ENCODE measurements around the gene BCORL1.

BCORL1 gene

DNA sequence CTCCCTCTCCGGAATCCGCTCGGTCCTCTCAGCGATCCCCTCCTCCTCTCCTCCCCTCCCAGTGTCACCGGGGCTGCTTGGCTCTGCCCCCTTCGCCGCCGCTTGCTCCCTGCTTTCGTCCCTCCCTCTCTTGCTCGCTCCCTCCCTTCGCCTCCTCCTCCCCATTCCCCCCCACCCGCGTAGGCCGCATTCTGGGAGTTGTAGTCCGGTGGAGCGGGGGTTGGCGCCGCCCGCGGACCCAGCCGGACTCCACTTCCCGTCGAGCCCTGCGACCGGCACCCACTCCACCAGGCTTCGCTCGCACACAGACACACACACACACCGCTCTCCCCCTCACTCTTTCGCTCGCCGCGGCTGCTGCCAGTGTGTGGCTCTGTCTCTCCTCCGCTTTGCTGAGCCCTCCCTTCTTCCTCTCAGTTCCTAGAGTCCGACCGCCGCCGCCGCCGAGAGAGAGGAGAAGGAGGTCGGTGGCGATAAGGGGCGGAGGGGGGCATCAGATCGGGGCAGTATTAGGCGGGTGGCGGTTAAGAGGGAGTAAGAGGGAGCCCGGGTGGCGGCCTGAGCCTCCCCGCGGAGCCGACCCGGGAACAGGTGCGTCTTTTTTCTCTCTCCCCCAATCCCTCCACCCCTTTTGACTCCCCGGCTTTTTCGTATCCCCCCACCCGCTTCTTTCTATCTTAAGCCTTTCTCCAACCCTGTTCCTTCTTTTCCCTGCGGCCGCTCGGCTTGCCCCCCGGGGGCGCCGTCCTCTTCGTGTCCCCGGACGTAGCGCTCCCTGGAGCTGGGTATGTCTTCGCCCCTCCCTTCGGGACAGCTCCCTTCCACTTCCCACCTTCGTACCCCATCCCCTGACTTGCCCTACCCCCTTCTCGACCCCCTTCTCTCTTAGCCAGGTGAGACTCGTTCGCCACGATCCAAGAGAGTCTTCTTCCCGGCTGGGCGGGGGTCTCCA lies at the start of gene BCORL1:
Gene BCORL1, plus strand, starts transcription at position 336 of the 952 bp plus-strand sequence. CDS start 22,597 bp downstream, outside the sequence.
- FAIRE-seq = no peak

- no peak for FAIRE-seq
Observed at GRCh38 chrX:129932821-129933321, 49.6 kb upstream of the BCORL1 start.

DNA sequence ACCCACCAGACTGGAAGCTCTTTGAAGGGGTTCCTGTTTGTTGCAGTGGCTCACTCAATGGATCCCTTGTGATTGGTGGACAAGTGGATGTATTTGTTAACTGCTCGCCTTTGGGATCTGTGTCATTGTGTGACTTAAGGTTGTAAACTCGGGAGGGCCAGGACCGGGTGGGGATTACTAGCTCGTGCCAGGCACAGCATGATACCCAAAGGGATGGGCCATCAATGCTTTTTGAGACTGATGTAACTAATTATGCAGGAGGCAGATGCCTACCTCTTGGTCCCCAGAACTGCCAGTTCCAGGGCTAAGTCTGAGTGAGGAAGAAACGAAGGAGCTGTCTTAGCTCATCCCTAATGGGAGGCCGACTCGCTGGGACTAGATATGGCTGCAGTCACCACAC lies 48.7 kb upstream of the BCORL1 start:
- FAIRE-seq = no peak

- FAIRE-seq = no peak
Observed at GRCh38 chrX:129934461-129934860, 48.0 kb upstream of the BCORL1 start.

DNA sequence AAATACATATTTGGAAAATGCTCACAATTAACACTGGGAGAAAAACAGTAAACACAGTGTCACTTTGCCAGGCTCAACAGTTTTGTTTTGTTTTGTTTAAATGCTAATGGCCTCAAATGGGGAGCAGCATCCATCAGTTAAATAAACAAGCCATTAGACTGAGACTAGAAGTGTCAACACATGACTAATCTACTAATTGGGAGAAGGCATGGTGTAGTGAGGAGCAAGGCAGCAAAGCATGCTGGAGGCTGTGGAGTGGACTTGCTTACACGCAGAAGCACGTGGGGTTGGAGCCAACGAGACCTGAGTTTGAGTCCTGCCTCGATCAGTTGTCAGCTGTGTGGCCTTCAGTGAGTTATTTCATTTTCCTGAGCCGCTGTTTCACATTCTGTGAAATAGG lies 47.5 kb upstream of the BCORL1 start:
- no peak for FAIRE-seq

DNA sequence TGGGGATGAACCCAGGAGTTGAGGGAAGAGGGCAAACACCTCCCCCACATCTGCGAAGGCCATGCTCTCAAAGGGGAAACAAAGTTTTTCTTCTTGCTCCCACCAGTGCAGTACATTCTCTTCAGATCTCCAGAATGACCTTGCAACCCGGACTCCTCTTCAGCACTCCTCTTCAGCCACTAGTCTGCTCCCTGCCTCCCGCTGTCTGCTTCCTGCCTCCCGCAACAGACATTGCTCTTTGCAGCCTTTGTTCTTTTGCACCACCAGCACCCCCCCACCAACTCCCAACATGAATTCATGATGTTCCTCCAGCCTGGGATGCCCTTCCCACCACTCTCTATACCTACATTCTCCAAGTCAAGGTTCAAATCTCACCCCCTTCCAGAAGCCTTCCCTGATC lies 44.4 kb upstream of the BCORL1 start:
- FAIRE-seq = no peak

DNA sequence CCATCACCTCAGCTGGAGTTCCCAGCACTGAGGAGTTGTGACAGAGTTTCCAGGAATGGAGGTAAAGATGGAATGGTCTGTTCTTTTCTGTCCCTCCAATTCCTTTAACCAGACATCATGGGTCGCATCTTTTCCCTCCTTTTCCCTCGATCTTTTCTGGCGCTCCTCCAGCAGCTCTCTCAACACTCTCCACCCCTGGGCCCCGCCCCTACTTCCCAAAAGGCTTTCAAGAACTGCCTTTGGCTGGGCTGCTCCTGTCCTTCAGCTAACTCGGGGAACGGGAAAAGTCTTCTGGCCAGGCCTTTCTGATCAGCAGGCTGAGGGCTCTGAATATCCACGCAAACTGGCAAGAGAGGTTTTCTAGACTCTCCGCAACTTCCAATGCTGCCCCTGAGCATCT lies 42.4 kb upstream of the BCORL1 start:
- no peak for FAIRE-seq

GRCh38 chrX:129940721-129941120 lies 41.7 kb upstream of the BCORL1 start:
- no peak for FAIRE-seq

GRCh38 chrX:129945131-129945530 lies 37.3 kb upstream of the BCORL1 start:
- FAIRE-seq = no peak

DNA sequence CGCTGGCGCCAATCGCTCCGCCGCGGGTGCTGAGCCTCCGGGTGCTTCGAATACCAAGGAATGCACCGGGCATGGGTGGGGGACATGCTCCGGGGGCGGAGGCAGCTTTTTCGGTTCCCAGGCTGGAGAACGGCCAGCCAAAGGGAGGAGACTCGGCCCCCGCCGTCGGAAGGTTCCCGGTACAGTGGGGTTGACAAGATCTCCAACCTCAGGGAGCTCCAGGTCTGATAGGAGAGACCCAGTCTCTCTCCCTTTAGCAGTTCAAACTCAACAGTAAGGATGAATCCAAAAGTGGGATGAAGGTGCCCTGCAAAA lies 29.1 kb upstream of the BCORL1 start:
- no peak for FAIRE-seq

- FAIRE-seq = no peak
Observed at GRCh38 chrX:129953881-129954280, 28.6 kb upstream of the BCORL1 start.

- no peak for FAIRE-seq
Observed at GRCh38 chrX:129954804-129955203, 27.6 kb upstream of the BCORL1 start.

DNA sequence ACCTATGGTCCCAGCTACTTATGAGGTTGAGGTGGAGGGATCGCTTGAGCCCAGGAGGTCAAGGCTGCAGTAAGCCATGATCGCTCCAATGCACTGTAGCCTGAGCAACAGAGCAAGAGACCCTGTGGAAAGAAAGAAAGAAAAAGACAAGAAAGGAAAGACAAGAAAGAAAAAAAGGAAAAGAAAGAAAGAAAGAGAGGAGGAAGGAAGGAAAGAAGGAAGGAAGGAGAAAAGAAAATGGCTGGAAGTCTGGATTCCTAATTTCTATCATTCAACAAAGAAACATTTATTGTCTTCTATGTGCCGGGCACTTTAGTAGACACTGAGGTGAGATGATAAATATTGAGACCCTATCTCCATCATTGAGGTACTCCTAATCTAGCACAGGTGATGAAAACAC lies 26.8 kb upstream of the BCORL1 start:
- no peak for FAIRE-seq

GRCh38 chrX:129956145-129956544 lies 26.3 kb upstream of the BCORL1 start:
- no peak for FAIRE-seq

DNA sequence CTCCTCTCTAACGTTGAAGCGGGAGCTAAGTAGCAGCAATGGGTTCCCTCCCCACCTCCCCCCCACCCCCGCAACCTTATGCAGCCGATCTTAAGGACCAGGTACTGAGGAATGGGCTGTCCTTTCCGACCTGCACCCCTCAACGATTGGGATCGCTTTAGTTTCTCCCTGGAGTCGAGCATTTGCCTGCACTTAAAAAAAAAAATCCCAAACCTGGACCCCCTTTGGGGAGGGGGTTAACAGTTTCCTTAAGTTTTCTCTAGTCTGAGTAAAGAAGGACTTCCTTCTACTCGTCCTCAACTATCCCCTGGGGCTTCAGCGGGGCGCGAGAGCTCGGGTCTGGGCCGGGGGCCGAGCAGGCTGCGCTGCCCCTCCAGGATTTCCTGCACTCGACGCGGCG lies 25.7 kb upstream of the BCORL1 start:
- FAIRE-seq = no peak

DNA sequence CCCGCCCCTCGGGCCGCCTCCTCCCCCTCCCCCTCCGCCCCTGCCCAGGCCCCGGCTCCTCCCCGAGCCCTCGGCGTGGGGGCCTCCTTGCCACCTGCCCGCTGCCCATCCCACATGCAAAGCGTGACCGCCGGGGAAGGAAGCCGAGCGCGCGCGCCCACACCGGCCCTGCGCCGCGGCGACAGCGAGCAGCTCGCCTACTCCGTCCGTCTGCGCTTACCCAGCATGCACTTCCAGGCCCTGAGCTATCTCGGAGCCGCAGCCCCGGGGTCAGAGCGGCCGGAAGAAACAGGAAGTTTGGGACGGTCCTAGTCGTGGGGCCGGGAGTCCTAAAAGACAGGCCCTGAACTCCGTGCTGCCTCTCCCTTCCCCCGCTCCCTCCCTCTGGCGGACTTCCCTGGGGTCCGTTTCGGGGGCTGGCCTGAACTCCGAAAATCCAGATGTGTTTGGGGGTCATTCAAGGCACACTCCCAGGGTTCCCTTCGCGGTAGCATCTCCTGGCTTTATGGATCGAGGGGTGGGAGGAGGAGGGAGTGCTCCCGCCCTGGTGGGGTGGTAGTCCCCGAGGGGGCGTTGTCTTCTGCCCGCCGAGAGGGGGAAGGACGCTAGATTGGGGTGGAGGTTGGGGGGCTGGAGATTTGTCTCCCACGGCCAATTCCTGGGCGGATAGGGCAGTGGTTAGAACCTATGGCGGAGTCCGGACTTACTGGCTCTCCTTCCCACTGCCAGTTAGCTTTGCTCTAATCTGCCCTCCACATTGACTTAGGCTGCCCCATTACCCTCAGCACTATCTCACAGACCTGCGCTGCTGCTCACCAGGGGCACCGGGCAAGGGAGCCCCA lies 25.0 kb upstream of the BCORL1 start:
- no peak for FAIRE-seq

- FAIRE-seq = no peak
Observed at GRCh38 chrX:129958083-129958465, 24.4 kb upstream of the BCORL1 start.

- FAIRE-seq = no peak
Observed at GRCh38 chrX:129958814-129959492, 23.5 kb upstream of the BCORL1 start.

DNA sequence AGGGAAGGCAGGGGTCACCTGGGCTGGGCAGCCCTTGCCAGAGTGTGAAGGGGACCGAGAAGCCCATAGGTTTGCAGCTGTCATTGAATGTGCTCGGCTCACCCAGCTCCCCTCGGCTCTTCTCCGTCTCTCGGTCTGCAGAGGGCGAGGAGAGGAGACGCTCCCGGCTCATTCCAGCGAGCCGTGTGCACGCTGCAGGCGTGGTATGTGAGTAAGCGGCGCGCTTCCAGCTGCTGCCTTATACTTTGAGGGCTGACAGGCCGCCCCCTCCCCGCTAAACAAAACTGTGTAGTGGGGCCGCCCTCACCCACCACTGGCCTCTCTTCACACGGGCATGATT lies 23.0 kb upstream of the BCORL1 start:
- FAIRE-seq = no peak

- FAIRE-seq = no peak
Observed at GRCh38 chrX:129961180-129962083, 21.0 kb upstream of the BCORL1 start.

DNA sequence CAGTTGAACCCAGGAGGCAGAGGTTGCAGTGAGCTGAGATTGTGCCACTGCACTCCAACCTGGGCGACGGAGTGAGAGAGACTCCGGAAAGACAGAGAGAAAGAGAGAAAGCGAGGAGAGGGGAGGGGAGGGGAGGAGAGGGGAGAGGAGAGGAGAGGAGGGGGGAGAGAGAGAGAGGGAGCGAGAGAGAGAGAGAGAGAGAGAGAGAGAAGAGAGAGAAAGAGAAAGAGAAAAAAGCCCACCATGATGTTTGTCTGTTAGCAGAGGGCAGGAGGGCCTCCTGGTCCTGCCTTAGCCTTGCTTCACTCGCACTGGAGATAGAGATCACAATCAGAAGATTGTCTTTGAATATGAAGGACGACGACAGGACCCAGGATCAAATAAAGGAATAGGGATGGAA lies 18.7 kb upstream of the BCORL1 start:
- FAIRE-seq = no peak

GRCh38 chrX:129965166-129965565 lies 17.3 kb upstream of the BCORL1 start:
- FAIRE-seq = no peak

All from TTC549 (cell line).